COLO829 (cell line): ENCODE results near the gene CAT.

Experiments
- DNase-seq: peaks from one replicate; pipeline ENCODE4 v3.0.0; 2012; ENCODE audit warnings: low spot score

CAT gene

DNA sequence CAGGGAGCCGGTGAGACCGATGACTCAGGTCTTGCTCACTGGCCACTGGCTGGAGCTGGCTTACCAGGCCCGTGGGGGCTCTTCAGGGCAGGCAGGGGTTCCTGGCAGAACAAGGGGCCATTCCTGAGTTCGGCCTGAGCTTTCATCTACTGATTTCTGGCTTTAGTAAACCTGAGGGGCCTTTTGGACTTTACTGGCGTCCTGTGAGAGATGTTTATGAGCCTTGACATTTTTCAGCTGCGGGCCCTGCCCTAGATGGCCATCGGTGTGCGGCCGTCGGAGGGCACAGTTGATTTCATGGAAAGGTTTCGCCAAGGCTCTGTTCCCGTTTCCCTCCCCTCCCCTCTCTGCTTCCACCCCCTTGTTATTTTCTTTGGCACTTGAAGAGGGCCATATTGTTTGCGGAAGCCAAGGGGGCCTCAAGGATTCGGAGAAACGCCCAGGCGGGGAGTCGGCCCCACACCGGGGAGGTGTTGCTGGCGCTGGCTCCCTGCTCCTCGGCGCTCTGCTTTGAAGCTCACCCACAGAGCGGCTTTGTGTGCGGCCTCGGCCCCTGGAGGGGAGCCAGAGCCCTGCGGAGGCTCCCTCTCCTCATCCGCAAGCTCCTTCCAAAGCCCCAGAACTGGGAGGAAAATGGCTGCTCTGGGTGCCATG lies 57.1 kb downstream of the CAT start:
- DNase-seq: no peak

DNA sequence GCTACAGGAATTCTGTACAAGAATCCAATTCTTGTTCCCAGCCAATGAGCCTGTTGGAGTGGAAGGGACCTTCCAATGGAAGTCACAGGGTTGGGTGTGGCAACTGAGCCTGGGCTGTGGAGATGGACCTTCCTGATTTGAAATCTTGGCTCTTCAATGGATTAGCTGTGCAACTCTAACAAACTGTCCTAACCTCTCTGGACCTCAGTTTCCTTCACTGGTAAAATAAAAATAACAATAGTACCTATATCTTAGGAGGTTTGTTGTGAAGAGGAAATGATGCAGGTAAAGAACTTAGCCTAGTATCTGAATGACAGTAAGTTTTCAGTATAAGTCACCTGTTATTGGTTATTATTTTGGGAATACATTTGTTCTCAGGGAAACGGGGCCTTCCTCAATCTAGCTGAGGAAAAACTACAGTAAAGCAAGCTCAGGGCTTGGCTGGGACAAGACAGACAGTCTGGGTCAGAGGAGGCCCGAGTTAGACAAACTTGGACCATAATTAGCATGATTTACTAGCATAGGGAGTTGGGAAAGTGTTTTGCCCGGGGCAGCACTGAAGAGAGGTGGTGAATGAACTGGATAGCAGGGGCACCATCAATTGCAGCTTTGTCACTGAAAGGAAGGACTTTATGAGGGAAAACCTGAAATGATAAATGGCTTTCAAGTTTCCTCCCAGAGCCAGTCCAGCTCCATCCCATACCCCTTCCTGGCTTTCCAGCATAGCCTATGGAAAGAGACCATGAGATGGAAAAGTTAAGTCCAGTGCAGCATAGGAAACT lies 61.2 kb downstream of the CAT start:
- peak; percentile 68 for DNase-seq

DNA sequence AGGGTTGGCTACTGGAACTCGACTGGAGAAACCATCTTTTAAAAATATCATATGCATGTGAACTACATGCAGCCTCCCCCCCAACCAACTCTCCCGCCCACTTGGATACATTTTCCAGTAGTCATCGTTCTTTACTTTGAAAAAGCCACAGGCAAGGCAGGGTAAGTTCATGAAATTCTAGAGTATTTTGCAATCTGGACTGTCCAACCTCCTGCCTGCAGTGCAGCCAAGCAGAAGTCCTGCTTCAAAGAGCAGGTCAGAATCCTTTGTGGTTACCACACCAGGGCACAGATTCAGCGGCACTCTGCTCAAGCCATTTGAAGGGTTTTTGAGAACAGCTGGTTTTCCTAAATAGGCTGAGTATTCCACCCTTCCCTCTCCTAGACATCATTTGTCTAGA lies 62.8 kb downstream of the CAT start:
- no peak for DNase-seq

- DNase-seq: no peak
Observed at GRCh38 chr11:34501949-34502348, 63.2 kb downstream of the CAT start.

GRCh38 chr11:34502949-34503348 lies 64.2 kb downstream of the CAT start:
- DNase-seq: no peak

DNA sequence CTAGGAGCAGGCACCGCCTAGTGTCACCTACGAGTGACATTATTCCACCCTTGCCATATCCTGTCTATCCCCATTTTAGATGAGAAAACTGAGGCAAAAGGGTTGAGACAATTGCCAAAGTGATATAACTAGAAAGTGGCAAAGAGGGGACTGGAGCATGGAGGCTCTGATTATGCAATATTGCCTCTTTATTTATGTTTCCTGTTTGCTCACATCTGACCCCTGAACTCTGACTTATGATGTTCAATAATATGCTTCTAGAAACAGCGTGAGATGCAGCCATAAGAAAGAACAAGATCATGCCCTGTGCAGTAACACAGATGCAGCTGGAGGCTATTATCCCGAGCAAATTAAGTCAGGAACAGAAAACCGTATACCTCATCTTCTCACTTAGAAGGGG lies 67.1 kb downstream of the CAT start:
- no peak for DNase-seq

DNA sequence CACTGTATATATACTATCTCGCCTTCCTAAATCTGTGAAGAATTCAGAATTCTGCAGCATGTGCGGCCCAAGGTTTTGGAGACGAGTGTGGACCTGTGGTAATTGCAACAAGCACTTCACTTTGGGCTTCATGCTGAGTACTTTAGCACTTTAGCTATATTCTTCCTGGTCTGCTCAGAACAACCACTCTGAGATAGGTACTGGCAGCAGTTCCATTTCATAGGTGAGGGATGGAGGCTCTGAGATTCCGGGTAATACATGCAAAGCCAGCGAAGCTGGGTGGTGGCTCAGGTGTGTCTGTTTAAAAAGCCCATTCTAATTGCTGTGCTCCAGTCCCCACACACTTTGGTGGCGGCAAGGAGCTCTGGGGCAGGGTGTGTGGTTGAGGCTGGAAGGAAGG lies 68.4 kb downstream of the CAT start:
- no peak for DNase-seq

- DNase-seq: no peak
Observed at GRCh38 chr11:34507610-34508009, 68.9 kb downstream of the CAT start.

GRCh38 chr11:34508524-34508923 lies 69.8 kb downstream of the CAT start:
- no peak for DNase-seq

GRCh38 chr11:34509336-34509876 lies 70.7 kb downstream of the CAT start:
- DNase-seq: no peak

DNA sequence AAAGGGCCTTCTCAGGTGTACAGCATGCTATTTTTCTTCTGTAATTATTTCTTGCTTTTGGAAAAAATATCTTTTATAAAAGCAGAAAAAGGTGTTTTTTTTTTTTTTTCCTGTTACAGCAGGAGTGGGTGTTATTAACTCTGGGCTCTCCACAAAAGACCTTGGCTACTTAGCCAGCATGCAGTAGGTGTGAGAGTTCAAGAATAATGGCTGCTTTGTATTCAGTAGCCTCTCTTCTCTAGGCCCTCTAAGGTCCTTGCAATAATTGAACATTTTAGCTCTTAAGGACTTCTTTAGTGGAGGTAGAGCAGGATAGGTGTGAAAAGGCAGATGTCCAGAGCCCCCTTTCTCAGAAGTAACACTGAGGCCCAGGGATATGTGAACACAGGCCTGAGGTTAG lies 71.5 kb downstream of the CAT start:
- DNase-seq: peak; percentile 73

GRCh38 chr11:34510673-34511072 lies 71.9 kb downstream of the CAT start:
- no peak for DNase-seq

GRCh38 chr11:34512840-34513681 lies 74.3 kb downstream of the CAT start:
- DNase-seq: peak; percentile 71

DNA sequence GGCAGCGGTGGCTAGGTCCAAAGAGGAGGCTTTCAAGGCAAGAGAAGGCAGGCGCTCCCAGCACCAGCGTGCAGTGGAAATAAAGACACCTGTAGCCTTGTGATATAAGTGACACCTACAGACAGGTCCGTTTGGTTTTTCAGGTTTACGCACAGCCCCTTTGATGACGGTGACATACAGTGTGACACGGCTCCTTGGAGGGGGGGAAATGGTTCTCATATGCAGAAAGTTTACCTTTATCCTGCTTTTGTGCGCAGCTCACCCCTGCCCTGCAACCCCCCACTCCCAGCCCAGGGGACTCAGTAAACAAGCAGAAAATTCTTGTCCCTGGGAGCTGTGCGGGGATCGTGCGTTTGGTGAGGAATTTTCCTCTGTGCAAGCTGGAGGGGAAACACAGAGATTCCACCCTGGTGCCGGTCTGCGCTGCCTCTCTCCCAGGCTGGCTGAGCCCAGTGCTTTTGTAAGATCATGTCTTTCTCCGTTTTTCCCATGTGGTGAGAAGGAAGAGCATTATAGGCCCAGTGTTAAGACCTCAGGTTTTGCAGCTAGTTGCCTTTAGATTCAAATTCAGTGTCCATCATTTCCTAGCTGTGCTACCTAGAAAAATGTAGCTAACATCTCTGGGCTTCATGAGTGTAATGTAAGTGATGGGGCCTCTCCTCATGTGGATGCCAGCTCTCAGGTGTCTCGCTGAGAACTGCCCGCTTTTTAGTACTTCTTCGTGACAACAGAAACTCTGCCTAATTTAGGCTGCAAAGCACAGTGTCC lies 75.1 kb downstream of the CAT start, which contains the start of gene ELF5:
ELF5 (minus strand) TSS at position 113 of the 768 bp plus-strand sequence. CDS start 8,045 bp downstream, outside the sequence.
- no peak for DNase-seq

GRCh38 chr11:34514597-34514996 lies 75.9 kb downstream of the CAT start:
- no peak for DNase-seq

- DNase-seq: no peak
Observed at GRCh38 chr11:34516247-34517040, 77.7 kb downstream of the CAT start.

DNA sequence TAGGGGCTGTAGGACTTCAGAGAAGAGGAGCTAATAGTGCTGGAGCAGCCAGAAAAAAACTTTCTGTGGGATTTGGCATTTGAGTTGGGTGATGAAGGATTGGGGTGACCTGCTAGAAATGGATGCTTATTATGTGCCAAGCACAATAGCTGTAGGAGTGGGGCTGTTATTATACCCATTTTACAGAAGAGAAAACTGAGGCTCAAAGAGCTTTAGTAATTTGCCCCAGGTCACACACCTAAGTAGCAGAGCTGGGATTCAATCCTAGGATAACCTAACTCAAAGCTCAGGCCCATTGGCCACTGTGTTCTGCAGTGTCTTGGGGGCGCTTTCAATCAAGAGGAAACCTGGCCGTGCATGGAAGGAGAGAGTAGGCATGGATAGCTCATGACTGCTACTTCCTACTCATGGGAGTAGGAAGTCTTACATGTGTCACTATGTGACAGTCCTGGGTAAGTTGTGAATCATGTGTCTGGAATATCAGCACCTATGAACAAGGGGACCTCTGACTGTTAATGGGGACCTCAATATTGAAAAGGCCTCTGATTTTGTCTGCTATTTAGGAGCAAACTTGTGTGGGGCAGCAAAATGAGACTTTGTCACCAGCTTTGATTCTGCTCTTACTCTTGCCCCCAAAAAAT lies 81.0 kb downstream of the CAT start:
- no peak for DNase-seq

DNA sequence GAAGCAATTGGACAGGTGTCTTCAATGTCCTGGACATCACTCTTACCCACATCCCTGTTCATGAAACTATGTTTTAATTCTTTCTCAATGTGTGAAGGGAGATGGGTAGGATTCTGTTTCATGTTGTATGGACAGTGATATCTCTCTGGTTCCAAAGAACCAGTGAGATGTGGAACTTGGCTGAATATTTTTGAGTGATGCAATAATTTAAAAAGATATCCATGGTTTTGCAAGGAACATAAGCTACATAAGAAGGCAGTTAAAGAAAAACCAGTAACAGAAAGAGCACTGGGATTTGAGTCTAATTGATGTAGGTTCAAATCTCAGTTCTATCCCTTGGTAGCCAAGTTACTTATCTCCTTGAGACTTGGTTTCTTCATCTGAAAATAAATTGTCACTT lies 82.5 kb downstream of the CAT start:
- DNase-seq: no peak
